ENCODE data around the gene COMMD2. TPM values are rescaled to one million over a fixed set of nuclear protein-coding genes. Genes with fewer than 3 reads are reported as not detected.

Gene COMMD2
- 40.1 and 88.3 TPM in 2 replicates for total RNA-seq (2014; rRNA removed; shearing (Covaris generic))

DNA sequence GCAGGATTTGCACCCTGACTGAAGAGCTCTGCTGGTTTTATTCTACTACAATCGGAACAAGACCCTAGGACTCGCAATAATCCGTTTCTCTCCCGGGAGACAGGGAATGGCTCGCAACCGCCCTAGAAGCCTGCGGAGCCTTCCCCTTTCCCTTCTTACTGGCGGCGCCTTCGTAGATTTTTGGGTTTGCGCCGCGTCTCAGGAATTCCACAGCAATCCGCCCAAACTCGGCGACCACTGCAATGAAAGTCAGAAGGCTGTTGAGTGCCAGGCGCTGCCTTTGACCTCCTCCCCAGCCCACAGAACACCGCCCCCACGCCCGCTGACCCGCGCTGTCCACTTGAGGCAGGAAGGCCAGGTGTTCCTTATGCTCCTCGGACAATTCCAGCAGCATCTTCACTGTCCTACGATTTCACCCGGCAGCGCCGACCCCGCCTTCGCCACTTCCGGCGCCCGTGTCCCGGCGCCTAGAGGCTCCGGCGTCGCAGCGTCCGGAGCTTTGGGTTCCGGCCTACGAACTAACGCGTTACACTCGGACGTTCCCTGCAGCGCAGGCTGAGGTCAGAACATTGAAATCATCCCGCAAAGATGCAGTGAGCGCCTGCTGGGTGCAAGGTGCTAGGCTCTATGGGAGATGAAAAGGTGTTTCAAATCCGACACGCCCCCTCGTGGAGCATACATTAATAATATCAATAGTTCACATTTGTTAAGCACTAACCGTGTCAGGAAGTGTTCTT is at the start of gene COMMD2:
TSS of gene COMMD2 (minus strand) at position 439 of the 737 bp plus-strand sequence. CDS start at position 394, 45 bp downstream.
- DNase-seq (ENCODE audit: low read depth) = peak; percentile 90

DNA sequence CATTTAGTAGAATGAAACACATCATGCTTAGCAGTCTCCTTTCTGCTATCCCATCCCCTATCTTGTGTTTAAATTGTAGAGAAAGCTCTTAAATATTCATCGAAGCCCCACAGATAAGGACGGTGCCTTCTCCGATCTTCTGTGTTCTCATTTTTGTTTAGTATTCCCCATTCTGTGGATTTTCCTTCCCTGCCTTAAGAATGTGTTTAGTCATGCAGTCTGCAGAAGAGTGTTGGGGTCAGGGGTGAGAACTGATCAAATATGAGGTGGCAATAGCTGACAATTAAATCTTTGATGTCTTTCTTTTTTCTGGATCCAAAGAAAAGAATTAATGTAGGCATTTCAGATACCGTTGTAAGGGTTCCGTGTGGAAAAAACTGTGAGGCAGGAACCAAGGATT is 49.4 kb upstream of the COMMD2 start:
- DNase-seq (ENCODE audit: low read depth) = no peak

DNA sequence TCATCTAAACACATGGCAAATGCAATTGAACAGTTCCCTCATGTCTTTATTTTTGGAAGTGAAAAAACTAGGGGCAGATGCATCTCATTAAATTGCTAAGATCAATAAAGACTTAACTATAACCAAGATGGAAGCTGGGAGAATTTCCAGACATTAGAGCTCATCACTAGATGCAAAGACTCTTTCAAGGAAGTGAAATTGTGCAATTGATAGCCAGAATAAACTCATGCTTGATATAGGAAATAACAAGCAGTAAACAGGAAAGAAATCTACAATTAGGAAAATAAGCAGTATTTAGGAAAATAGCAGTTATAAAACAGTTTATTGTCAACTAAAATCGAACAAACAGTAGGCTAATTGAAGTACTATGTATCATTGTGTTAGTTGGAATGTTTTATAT is 48.9 kb upstream of the COMMD2 start:
- DNase-seq (ENCODE audit: low read depth) = no peak

DNA sequence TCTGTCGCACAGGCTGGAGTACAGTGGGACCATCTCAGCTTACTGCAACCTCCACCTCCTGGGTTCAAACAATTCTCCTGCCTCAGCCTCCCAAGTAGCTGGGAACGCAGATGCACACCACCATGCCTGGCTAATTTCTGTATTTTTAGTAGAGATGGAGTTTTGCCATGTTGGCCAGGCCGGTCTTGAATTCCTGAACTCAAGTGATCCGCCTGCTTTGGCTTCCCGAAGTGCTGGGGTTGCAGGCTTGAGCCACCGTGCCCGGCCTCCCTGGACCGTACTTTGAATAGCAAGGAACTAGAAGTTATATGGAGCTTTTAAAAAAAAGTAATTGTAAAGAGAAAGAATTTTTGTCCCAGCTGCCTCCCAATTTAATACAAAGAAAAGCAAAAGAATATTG is 48.4 kb upstream of the COMMD2 start:
- DNase-seq (ENCODE audit: low read depth) = no peak

DNA sequence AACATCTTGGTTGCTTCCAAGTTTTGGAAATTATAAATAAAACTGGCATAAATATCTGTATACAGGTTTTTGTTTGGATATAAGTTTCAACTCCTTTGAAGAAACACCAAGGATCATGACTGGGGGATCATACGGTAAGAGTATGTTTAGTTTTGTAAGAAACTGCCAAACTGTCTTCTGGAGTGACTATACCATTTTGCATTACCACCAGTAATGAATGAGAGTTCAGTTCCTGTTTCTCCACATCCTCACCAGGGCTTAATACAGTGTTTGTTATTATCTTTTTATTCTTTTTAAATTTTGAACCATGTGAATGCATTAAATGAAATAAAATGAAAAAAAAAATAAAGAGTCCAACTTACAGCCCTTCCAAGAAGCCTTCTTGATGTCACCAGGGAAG is 43.7 kb upstream of the COMMD2 start:
- no peak for DNase-seq (ENCODE audit: low read depth)

DNA sequence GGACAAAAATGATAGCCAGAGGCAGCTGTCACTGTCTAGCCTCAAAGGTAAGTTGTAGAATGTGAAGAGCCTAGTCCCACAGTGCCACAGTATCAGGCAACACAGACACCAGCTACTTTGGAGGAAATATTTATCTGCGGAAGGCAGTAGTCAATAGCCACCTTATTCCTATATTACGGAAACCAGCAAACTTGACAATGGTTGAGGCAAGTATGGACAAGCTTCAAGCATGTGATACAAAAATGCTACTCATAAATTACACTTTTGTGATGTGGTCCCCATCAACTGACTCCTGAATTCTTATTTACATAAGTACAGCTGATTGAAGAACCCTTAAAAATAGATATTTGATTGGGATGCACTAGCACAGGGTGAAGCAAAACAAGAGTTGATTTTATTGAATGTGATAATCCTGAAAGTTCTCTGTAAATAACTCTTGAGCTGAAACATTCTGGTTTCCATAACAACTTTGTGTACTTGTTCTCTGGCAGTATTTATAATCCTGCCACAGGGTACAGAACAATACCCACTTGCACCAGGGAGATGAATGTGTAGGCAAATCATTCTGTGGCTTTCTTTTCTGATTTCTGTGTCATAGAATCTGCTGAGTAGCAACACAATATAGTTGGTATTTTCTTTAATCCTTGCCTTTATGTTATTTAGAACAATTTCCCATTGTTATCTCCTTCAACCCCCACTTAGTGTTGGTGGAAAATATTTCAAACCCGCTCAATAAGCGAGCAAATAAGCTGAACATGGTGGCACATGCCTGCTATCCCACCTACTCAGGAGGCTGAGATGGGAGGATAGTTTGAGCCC is 40.4 kb upstream of the COMMD2 start, which contains the start of gene ANKUB1:
TSS of gene ANKUB1 (minus strand) at position 103 of the 819 bp plus-strand sequence. CDS start 188 bp downstream, outside the sequence.
- no peak for DNase-seq (ENCODE audit: low read depth)

DNA sequence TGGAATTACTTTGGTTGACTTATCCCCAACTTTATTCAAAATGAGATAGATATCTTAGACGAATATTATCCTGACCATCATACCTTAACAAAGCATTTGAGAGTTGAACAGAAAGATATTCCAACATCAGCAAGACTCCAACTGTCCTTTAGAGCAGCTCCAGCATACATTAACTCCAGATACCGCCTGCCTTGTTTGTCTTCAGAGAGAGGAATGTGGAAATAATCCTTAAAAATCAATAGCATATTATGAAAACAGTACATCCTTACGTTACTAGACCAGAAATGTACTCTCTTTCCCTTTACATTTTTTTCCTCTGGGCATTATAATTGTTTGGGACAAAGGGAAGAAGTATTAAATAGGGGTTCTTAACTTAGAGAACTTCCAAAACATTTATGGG is 38.4 kb upstream of the COMMD2 start:
- no peak for DNase-seq (ENCODE audit: low read depth)

DNA sequence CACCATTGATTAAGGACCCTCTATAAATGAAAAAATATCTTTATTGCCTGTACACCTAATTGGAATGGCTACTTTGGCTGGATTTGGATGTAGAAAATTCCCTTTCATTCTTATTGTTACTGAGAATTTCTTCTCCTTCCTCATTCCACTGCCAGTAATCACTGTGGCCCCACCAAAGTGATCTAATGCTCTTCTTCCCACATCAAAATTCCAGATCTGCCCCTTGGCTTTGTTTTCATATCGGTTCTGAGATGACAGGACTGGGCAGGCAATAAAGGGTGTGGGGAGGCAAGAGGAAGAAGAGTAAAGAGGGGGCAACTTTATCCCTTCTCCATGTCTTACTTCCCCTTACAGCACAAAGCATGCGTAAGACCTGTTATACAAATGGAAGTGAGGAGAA is 38.0 kb upstream of the COMMD2 start:
- peak; percentile 33 for DNase-seq (ENCODE audit: low read depth)

DNA sequence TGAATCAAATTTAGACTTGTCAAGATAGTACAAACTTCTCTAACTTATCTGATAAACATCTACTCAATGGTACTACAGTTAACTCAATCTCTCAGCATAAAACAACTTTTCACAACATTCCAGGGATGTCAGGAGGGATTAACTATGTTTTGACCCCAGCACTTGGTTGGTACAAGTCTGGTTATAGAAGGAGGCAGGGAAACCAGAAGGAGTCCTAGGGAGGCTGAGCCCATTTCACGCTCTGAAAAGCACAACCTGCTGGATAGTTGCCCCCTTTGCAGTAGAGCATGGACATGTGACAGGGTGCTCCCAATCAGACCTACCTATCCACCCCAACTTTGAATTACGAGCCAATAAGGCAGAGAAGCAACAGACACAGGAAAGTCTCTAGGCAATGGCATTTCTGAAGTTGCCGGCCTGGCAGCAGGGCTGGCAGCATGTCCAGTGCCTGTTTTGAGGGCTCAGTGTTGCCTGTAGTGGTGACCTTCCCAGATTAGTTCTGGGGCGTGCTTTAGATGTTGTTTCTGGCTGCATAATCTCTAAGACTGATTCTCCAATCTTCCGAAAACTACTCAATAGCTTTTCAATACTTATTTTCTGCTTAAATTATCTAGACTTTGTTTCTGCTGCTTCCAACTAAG is 31.9 kb upstream of the COMMD2 start:
- DNase-seq (ENCODE audit: low read depth) = peak; percentile 13

DNA sequence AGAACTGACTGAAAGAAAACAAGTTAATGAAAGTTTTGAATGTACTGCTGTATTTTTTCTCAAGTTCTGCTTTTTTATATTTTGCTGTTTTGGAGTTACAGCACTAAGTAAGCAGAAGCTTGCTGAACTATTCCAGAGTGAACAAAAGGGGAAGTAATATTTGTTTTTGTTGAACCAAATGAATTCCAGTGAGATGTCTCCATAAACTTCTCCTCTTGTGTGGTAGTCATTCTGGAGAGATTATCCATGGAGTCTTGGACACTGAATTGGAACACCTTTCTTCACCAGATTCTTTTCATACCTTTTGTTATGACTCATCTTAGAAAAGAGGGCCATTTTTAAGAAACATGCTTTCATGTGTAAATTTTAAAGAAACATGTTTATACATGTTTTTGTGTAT is 31.3 kb upstream of the COMMD2 start:
- DNase-seq (ENCODE audit: low read depth) = peak; percentile 46

DNA sequence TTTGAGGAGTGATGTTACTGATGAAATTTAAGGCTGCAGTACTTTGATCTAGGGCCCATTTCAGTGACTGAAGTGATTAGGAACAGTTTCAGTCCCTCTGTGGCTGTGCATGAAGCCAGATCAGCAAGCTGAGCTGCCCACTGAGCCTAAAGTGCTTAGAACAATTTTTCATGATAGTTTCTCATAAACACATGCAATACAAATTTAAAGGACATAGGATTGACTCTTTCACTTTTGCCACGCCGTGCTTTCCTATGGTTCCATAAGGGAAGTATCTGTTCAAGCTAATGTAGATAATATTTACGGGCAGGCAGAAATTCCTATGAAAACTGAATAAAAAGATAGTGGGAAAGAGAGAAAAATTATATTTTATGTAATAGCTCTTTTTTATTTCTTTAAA is 29.5 kb upstream of the COMMD2 start:
- DNase-seq (ENCODE audit: low read depth) = no peak

DNA sequence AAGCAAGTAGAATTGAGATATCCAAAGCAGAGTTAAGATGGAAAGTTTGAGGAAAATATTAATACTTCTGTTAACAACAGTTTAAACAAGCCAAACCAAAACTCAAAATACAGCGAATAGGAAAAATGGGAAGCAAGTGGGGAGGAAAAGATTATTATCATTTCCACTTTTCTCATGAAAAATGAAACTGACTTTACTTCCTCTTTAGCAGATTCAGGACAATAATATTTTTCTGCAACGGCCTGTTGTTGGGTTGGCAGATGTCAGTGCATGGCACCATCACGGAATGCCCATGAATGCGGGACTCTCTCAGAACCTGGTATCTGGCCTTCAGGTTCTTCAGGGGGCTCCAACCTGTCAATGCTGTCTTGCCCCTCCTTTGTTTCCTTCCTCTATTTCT is 28.9 kb upstream of the COMMD2 start:
- no peak for DNase-seq (ENCODE audit: low read depth)

DNA sequence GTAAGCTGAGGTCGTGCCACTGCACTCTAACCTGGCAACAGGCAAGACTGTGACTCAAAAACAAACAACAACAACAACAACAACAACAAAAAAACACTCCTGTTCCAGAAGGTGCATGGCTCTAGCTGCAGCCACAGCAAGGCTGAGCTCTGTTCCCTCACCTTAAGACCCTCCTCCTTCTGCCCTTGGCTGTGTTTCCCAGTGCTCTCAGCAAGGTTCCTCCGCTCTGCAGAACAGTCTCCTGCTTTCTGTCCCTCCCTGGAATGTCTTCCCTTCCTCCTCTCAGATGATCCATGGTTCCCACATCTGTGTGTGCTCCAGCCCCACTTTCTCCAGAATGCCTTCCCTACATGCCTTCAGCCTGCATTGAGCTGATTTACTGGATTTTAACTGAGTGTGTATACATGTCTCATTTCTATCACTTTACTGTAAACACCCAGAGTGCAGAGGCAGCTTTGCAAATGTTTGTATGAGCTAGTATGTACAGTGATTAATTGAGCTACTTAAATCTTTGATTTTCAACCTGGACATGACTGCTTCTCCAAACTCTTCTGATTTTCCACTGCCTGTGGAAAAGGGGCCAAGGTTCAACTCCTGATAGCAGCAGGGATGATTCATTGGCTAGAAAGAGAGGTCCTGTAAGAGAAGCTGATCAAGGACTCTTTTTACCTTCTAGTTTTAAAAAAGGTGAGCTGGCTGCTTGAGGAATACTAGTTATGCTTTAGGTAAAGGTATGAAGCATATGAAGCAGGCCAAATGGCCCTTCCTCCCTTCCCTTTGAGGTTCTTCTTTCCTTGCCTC is 25.3 kb upstream of the COMMD2 start:
- DNase-seq (ENCODE audit: low read depth) = no peak

DNA sequence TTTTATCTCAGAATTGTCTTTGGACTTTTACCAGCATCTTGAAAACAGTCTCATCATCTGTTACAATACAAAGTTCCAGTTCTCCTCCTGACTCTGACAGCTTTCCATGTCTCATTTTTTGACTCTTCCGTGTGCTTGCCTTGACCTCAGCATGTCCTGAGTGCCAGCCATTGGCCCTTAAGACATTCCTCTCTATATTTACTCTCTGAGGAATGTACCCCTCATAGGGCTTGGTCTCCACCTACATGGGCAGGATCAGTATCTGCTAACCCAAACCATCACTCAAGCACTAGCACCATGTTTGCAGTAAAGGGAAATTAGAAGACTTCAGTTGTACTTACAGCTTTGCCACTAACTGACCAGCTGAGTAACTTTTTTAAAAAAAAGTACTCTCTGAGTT is 23.9 kb upstream of the COMMD2 start:
- no peak for DNase-seq (ENCODE audit: low read depth)

DNA sequence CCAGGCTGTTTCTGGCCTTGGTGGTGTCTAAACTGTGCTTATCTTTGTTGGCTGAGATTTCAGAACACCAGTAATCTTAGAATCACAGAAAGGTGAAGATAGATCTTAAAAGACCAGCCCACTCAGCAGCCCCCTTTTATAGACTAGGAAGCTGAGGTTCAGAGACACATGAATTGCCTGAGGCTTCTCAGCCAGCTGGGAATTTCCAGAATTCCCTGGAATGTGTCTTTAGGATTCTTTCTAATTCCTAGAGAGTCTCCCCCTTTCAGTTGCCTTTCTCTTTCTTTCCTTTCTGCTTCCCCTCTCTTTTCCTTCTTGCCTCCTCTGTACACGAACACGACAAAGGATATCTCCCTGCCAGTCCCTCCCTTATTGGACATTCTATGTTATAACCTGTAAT is 20.6 kb upstream of the COMMD2 start:
- DNase-seq (ENCODE audit: low read depth) = no peak

DNA sequence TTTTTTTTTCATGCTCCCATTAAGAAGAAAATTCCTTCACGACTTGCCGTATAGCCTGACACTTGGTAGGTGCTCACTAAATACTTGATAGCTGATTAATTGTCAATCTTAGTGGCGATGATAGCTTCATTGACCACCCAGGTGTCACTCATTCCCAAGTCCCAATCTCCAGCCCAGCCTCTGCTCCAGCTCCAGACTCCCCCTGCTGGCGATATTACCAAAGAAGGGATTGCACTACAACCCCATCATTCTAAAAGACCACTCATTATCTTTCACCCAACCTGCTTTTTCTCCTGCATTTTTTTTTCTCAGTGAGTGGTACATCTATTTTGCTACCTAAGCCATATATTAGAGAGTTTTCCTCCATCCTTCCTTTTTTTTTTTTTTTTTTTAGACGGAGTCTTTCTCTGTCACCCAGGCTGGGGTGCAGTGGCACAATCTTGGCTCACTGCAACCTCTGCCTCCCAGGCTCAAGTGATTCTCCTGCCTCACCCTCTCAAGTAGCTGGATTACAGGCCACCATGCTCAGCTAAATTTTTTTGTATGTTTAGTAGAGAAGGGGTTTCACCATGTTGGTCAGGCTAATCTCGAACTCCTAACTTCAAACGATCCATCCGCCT is 19.5 kb upstream of the COMMD2 start:
- peak; percentile 46 for DNase-seq (ENCODE audit: low read depth)

DNA sequence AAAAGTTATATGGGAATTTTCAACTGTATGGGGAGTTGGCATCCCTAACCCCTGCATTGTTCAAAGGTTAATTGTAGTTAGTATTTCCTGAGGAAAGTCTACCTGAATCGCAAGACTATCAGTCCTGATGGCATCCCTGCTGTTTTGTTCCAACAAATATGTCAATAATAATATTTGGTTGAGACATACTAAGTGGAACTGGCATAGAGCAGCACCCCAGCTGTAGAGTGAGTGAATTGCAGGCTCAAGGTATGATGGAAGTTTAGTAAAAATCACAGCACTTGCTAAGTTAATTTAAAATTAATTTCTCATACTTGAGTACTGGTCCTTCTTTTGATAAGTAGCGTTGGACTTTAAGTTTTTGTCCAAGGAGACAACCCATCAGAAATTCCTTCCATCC is 18.0 kb upstream of the COMMD2 start:
- DNase-seq (ENCODE audit: low read depth) = no peak

DNA sequence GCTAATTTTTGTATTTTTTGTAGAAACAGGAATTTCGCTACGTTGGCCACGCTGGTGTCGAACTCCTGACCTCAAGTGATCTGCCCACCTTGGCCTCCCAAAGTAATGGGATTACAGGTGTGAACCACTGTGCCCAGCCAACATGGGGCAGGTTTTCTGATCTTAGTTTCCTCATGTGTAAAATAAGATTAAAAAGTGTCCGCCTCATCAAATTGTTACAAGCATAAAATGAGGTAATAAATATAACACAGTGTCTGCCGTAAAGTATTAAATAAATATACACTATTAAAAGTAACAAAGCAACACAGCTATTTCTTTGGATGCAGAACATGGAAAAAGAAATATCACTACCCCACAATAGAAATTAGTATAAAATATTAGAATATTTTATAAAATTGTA is 16.4 kb upstream of the COMMD2 start:
- no peak for DNase-seq (ENCODE audit: low read depth)

DNA sequence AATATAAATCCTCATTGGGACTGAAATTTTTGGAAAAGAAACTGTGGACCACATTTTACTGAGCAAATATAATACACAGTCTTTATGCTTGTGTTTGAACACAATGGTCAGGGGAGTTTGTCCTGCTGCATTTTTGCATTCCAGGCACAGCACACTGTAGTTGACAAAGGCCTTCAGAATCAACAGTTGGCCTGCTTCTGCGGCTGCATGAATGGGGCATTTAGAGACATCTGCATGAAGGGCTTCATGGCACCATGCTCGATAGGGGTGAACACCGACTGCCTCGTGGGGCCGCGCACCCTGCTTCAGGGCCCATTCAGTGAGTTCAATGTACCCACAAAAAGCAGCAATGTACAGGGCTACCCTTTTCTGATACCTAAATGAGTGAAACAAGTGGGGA is 15.4 kb upstream of the COMMD2 start:
- no peak for DNase-seq (ENCODE audit: low read depth)

DNA sequence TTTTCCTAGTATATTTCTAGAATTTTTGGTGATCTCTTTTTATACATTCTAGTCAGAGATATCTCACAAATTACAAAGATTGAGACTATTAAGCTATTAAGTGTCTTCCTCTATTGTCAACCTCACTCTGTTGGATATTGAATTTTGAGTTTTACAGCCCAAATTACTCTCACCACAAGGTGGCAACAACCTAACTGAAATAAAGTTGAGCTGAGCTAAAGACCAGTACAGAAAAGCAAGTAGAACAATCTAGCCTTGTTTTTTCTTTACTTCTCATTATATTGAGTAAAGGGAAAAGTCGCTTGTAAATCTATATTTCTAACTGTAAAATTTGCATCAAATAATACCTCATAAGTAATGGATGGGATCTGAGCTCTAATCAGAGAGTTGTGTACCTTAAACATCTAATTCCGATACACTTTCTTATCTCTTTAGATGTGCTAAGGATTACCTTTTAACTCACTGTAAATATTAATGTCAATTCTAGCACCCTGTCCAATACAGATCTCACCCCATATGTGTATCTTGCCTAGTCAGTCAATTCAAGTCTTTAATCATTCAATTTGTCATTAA is 13.6 kb upstream of the COMMD2 start:
- DNase-seq (ENCODE audit: low read depth) = no peak

DNA sequence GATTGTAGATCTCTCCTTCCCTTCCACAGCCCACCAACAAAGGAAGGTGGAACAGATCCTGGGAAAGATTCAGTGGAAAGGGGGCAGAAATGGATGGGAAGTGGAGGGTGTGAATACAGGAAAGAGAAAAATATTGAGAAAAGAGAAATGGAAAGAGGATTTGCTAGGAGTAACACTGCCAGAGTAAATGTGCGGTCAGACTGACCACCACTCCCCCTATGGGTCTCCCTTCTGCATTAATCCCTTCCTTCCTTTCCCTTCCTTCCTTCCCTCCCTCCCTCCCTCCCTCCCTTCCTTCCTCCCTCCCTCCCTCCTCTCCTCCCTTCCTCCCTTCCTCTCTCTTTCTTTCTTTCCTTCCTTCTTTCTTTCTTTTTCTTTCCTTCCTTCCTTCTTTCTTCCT is 12.0 kb upstream of the COMMD2 start:
- no peak for DNase-seq (ENCODE audit: low read depth)

All from Daoy (cell line).